HG02610 (cell line): ENCODE results near the gene DCBLD2.
A peak's percentile ranks its signal among the peaks of the same experiment; 100 is the strongest.
"Not testable (repeated sequence)": the region's sequence is repeated elsewhere in the genome, so short reads cannot be mapped to it uniquely, and the experiment has no call there.

Experiments
- ATAC-seq: cut with Tn5 transposase; IDR thresholded peaks from one replicate; pipeline ENCODE4 v1.9.1; 2021; ENCODE audit warnings: mild to moderate bottlenecking, moderate library complexity; ENCODE audit not compliant: unreplicated experiment

DCBLD2 gene

DNA sequence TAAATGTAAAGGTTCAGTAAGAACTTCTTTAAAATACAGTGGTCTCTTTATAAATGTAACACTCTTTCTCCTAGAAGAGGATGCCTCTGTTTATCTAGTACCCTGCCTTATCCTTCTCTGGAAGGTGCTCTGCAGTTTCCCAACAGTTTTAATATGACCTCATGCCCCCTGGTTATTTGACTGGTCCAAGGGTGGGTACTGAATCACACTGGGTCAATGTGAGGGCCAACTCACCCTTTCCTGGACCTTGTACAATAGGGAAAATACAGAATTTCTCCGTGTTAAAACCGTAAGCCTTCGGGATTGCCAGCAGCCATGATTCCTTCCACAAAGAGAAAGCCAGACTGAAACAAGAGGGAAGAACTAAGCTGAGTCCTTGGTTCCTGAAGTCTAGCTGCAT, 9.2 kb downstream of the DCBLD2 start:
- no peak for ATAC-seq

DNA sequence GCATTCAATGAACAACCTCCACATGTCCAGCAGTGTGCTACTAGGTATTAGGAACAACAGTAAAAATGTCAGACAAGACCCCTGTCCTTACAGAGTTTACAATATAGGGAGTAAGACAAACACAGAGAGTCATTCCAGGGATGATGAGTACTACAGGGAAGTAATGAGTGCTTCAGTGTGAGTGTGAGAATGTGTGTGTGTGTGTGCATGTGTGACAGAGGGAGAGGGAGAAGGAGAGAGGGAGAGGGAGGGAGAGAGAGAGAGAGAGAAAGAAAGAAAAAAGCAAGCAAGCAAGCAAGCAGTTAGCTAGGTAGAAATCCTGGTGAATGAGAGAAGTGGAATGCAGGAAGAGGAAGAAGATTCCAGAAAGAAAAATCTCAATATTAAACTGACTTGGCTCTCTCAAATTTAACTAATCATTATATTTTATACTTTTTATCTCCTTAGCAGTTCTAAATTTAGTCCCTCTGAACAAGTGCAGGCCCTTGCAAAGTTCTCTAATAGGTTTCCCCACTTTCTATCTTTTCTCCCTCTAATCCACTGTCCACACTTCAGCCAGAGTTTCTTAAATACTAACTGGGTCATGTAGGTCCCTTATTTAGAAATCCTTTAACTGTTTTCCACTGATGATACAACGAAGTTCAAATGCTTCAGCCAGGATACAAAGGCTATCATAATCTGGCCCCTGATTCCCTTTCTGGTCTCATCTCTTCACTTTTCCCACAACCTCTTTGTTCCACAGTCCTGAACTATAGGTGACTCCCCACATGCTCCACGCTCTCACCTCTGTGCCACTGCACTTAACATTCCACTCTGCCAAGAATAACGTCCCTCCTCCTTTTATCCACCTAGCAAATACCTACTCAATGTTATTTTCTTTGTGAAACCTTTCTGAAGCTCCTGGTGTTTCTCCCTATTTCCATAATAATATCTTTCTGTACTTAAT, 10.3 kb downstream of the DCBLD2 start:
- no peak for ATAC-seq

DNA sequence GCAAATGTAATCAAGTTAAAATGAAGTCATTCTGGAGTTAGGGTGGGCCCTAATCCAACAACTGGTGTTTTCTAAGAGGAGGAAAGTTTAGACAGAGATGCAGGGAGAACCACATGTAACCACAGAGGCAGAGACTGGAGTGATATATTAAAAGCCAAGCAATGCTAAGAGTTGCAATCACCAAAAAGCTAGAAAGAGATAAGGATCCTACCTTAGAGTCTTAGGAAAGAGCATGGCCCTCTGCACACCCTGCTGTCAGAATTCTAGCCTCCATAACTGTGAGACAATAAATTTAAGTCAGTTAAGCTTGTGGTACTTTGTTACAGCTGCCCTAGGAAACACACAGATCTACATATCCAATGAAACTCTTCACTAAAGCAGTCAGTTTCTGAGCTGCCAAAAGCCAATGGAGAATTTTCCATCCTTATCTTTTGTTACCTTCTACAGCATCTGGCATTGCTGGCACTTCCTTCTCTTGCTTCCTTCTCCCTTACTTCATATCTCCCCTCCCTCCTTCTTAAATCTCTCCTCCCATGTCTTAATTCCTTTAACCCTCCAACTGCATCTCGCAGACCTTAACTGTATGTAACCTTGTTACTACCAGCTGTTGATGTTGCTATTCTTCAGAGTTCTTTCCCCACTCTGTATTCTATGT, 11.2 kb downstream of the DCBLD2 start:
- no peak for ATAC-seq

DNA sequence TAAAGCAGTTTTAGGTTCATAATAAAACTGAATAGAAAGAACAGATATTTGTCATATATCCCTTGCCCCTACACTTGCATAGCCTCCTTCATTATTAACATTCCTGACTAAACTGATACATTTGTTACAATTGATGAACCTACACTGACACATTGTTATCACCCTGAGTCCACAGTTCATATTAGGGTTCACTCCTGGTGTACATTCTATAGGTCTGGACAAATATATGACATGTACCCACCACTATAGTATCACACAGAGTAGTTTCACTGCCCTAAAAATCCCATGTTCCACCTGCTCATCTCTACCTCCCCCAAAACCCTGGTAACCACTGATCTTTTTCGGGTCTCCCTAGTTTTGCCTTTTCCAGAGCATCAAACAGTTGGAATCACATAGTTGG, 13.8 kb downstream of the DCBLD2 start:
- ATAC-seq = no peak

DNA sequence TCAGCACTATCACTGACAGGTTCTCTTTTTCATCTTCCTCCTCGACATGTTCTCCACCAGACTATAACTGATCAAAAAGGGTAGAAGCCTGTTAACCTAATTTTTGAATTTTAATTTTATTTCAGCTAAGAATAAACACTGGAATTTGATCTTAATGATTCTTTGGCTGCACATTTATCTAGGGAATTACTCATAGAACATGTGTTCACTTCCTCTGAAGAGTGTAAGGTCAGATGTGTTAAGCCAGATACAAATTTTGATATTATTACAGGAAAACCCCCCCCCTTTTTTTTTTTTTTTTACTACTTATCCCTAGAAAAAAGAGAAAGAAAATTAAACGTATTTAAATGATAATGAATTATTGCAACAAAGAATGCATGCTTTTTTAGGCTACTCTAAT, 15.0 kb downstream of the DCBLD2 start:
- ATAC-seq = no peak

DNA sequence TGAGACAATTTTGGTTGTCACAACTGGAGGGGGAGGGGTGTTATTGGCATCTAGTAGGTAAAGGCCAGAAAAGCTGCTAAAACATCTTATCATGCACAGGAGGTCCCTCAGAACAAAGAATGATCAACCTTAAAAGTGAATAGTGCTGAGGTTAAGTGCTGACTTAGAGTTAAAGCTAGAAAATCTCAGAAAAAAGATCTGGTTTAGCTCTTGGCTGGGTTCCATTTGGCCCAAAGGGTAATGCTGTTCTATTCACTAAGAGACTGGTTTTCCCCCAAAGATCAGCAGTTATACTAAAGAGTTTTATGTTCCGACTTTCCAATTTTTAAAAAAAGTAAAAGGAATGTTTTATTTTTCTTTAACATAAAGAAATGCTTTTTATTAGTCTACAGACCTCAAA, 15.6 kb downstream of the DCBLD2 start:
- no peak for ATAC-seq

DNA sequence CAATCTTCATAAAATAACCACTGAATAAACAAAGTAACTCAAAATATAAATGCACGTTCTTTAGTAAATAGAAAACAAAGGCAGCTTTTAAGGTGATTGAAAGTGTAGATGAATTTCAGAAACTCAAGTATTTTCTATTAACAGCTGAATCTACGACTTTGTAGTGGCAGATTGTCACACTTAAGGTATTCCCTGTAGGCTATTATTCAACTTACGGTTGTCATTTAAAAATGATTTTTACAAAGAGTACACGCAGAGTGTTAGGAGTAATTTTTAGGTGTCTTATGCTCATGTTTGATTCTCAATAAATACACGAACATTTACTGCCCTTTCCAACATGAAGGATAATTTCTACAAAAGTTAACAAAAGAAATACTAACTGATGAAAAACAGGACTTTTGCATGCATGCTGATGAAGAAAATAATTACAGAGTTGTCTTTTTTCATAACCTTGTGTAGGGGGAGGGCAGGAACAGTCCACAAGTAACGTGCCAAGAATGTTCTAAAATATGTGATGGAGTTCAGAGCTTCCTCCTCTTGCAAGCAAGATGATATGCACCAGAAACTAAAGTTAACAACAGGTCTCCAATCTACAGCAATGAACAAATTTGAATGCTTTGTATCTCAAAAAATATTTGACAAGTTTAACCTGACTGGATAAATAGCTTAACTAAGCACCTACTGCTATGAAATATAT, 16.7 kb downstream of the DCBLD2 start:
- ATAC-seq = no peak

DNA sequence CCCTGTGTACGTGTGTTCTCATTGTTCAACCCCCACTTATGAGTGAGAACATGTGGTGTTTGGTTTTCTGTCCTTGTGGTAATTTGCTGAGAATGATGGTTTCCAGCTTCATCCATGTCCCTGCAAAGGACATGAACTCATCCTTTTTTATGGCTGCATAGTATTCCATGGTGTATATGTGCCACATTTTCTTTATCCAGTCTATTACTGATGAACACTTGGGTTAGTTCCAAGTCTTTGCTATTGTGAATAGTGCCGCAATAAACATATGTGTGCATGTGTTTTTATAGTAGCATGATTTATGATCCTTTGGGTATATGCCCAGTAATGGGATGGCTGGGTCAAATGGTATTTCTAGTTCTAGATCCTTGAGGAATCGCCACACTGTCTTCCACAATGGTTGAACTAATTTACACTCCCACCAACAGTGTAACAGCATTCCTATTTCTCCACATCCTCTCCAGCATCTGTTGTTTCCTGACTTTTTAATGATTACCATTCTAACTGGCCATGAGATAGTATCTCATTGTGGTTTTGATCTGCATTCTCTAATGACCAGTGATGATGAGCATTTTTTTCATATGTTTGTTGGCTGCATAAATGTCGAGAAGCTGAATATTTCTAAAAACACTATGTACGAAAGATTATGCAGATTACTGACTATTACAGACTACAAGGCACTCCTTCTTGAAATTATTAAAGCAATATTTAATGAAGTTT, 18.7 kb downstream of the DCBLD2 start:
- ATAC-seq = not testable (repeated sequence)

DNA sequence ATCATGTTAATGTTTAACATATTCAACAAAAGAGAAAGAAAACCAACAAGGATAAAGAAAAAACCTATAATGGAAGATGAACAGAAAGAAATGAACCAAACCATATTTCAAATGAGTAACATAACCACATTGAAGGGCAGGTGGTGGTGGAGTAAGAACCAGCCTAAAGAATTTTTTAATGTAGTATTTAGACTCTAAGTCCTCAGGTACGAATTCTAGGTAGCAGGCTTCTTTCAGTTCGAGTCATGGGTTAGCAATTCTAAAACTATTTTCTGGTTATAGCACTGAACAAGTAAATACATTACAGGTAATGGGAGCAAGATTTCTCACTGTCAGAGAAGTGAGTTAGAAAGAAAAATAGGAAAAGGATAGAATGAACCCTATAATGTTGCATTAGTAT, 24.4 kb downstream of the DCBLD2 start:
- peak; percentile 70 for ATAC-seq

DNA sequence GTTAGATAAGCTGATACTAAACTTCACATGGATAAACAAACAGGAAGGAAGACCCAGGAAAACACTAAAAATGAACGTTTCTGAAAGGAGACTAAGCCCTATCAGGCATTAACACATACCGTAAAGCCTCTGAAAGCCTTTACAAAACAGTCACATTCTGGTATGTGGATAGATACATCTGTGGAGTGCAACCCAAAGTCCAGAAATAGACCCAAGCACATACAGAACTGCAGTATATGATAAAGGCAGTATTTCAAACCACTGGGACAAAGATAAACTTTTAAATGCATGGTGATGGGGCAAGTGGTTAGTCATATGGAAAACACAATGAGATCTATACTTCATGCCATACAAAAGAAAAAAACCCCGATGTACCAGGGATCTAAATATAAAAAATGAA, 26.0 kb downstream of the DCBLD2 start:
- no peak for ATAC-seq

DNA sequence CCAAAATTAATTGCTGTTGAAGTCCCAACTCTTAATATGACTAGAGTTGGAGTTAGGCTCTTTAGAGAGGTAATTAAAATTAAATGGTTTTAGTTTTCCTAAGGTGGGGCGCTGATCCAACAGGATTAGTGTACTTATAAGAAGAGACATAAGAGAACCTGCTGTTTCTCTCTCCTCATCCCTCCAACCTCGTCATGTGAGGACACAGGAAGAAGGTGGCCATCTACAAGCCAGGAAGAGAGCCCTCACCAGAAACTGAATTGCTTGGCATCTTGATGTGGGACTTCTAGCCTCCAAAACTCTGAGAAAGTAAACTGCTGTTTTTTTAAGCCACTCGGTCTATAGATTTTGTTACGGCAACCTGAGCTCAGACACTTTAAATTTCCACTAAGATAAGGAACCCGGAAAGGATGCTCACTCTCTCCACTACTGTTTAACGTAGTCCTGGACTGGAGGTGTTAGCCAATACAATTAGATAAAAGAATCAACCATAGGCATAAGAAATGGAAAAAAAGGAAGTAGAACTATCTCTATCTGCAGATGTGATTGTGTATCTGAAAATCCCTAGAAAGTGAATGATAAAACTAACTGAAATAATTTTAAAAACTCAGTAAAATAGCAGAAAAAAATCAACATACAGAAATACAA, 26.8 kb downstream of the DCBLD2 start:
- ATAC-seq = no peak

DNA sequence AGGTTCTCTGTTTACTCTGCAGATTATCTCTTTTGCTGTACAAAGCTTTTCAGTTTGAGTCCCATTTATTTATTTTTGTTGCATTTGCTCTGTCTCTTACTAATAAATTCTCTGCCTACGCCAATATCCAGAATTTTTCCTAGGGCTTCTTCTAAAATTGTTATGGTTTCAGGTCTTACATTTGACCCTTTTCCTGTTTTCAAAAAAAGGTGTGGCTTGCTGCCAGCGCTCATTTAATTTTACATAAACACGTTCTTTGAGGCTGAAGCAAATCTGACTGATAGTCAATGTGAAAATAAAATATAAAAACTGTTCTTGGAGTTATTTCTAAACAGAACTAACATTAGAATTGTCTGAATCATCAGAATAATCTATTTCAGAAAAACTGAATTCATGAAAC, 32.1 kb downstream of the DCBLD2 start:
- ATAC-seq = no peak

DNA sequence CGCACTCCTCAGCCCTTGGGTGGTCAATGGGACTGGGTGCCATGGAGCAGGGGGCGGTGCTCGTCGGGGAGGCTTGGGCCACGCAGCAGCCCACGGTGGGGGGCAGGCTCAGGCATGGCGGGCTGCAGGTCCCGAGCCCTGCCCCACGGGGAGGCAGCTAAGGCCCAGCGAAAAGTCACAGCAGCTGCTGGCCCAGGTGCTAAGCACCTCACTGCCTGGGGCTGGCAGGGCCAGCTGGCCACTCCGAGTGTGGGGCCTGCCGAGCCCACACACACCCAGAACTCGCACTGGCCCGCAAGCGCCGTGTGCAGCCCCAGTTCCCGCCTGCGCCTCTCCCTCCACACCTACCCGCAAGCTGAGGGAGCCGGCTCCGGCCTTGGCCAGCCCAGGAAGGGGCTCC, 43.5 kb downstream of the DCBLD2 start:
- not testable (repeated sequence) for ATAC-seq

DNA sequence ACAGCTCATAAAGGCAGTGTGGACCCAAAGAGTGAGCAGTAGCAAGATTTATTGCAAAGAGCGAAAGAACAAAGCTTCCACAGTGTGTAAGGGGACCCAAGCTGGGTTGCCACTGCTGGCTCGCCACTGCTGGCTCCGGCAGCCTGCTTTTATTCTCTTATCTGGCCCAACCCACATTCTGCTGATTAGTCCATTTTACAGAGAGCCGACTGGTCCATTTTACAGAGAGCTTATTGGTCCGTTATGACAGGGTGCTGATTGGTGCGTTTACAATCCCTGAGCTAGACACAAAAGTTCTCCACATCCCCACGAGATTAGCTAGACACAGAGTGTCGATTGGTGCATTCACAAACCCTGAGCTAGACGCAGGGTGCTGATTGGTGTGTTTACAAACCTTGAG, 44.2 kb downstream of the DCBLD2 start:
- ATAC-seq = not testable (repeated sequence)

DNA sequence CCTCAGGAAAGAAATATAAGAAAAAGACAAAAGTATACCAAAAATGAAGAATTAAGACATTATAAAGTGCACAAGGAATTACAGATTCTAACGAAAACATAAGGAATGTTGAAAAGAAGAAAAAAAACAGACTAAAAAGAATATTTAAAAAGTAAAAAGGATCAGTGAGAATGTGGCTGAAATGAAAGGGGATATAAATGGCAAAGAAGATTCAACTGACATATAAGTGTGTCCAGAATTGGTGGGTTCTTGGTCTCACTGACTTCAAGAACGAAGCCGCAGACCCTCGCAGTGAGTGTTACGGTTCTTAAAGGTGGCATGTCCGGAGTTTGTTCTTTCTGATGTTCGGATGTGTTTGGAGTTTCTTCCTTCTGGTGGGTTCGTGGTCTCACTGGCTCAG, 44.8 kb downstream of the DCBLD2 start:
- ATAC-seq = no peak

DNA sequence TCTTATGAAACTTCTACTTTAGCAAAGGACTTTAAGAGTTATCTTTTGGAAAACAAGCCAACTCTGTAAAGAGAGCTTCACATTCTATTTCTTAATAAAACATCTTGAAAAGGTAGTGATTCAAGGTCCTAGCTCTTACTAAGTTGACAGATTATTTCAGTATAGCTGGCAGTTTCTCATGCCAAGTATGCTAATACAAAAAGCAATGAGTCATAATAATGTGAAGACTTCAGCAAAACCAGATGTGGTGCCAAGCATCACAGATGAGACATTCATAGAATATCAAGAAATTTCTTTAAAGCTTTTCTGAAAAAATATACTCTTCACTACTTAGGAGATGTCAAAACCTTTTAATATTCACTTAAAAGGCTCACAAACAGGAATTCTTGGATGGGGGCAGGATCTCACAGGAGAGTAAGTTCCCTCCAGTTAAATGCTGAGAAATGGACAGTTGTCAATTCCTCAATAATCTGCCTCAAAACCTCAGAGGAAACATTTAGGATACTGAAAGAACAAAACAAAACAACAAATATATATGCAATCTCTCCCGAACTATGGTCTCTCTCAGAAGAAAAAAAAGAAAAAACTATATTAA, 45.6 kb downstream of the DCBLD2 start:
- ATAC-seq = no peak

DNA sequence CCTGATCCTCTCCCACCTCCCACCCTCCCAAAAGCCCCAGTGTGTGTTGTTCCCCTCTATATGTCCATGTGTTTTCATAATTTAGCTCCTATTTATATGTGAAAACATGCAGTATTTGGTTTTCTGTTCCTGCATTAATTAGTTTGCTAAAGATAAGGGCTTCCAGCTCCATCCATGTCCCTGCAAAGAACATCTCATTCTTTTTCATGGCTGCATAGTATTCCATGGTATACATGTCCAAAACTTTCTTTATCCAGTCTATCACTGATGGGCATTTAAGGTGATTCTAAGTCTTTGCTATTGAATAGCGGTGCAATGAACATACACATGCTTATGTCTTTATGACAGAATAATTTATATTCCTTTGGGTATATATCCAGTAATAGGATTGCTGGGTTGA, 53.4 kb downstream of the DCBLD2 start:
- ATAC-seq = no peak

DNA sequence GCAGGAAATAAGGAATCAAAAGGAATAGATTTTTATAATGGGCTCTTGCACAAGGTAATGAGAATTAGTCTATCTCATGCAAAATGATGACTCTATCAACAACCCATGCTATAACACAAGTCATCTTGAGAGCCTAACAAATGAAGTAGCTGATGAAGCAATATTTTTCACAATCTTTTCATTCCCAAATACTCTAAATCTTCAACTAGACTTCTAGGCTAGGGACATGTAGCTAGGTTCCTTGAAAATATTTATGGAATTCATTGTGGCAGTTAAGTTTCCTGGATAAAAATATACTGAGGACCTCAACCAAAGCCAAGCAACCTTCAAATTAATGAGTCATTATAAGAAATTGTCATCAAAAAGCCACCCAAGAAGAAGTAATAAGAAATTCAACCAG, 55.4 kb downstream of the DCBLD2 start:
- no peak for ATAC-seq

DNA sequence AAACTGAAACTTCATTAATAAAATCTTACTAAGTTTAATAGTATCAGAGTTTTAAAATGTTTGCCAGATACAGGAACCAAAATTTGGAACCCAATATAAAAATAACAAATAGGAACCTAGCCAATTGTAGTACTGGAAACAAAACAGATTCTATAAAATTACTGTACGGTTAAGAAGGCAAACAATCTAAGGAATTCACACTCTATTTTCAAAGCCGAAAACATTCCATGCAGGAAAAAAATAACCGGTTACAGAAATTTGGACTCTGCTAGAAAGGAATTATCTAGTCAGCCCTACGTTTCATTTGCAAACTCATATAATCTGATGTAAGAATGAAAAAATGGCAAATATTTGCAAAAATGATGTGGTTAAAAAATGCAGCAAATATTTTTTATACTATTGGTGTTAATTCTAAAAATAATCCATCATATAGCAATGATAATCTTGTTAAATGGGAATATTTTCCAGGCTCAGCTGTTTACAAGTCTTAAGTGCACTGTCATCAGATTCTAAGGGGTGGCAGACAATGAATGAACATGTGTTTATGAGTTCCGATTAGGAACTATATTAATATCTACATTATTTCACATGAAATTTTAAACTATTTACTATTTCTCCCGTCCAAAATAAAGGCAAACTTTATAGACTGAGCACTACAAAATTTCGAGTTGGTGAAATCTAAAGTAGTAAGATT, 58.1 kb downstream of the DCBLD2 start:
- no peak for ATAC-seq

DNA sequence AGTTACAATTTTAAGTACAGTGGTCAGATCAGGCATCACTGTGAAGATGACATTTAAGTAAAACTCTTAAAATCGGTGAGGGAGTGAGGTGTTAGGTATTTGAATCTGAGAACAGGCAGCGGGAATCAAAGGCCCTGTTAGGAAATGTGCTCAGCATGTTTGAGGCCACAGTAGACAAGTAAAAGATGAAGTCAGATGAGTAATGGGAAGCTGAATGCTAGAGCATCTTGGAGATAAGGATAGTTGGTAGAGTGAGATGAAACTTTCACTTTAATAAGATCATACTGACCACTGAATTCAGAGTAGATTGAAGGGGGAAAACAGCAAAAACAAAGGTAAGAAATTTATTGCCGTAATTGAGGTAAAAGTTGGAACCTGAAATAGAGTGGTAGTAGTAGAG, 61.6 kb downstream of the DCBLD2 start:
- ATAC-seq = no peak
